Nephron progenitor cell (in vitro differentiated cells): ENCODE data around the gene KCNAB2.

Experiments
- DNase-seq: peaks from one replicate; pipeline ENCODE4 v3.0.0; 2021
- H3K27ac Mint-ChIP-seq: 2 replicates; pipeline ENCODE4 v1.8.0; 2021; ENCODE audit warnings: mild to moderate bottlenecking, moderate library complexity, mixed read lengths
- H3K27me3 Mint-ChIP-seq: 2 replicates; pipeline ENCODE4 v1.8.0; 2021; ENCODE audit warnings: mild to moderate bottlenecking, low read depth, mixed read lengths; ENCODE audit not compliant: poor library complexity
- H3K36me3 Mint-ChIP-seq: 2 replicates; pipeline ENCODE4 v1.8.0; 2021; ENCODE audit warnings: low read depth, mixed read lengths
- H3K4me1 Mint-ChIP-seq: 2 replicates; pipeline ENCODE4 v1.8.0; 2021; ENCODE audit warnings: mixed read lengths
- H3K4me3 Mint-ChIP-seq: 2 replicates; pipeline ENCODE4 v1.8.0; 2021; ENCODE audit warnings: mild to moderate bottlenecking, moderate library complexity, mixed read lengths
- H3K9me3 Mint-ChIP-seq: 2 replicates; pipeline ENCODE4 v1.8.0; 2021; ENCODE audit warnings: mild to moderate bottlenecking, moderate library complexity, mixed read lengths
- CTCF ChIP-seq: fragments of 200-600 bp; sonication (generic); IDR thresholded peaks from 2 replicates; pipeline ENCODE4 v1.5.0; 2021; ENCODE audit warnings: antibody characterized with exemption

The KCNAB2 gene

GRCh38 chr1:6090288-6090687 lies 44.6 kb downstream of the KCNAB2 start:
- H3K27ac Mint-ChIP-seq: no peak overlapping the region

GRCh38 chr1:6090996-6091822 lies 45.5 kb downstream of the KCNAB2 start:
- peaks cover 54% of the 10 kb centered on the region for H3K4me1 Mint-ChIP-seq
- no peaks in the 10 kb centered on the region for H3K9me3 Mint-ChIP-seq
- H3K27ac Mint-ChIP-seq: no peak overlapping the region
- no peak for TF ChIP-seq CTCF
- peaks cover 13% of the 10 kb centered on the region for H3K27me3 Mint-ChIP-seq
- no peaks in the 10 kb centered on the region for H3K36me3 Mint-ChIP-seq
- H3K4me3 Mint-ChIP-seq: no peak overlapping the region
- no peak for DNase-seq

More at GRCh38 chr1:6090288-6090687, 44.6 kb downstream of the KCNAB2 start:
- Mint-ChIP-seq H3K4me1 (peaks cover 59% of the 10 kb centered on the region), H3K9me3 (no peaks in the 10 kb centered on the region), H3K4me3 (no peak overlapping the region), H3K27me3 (peaks cover 13% of the 10 kb centered on the region), H3K36me3 (no peaks in the 10 kb centered on the region)
- DNase-seq: no peak
- no peak for TF ChIP-seq CTCF

GRCh38 chr1:6091823-6092109 lies 46.1 kb downstream of the KCNAB2 start:
- peaks cover 50% of the 10 kb centered on the region for H3K4me1 Mint-ChIP-seq
- H3K27me3 Mint-ChIP-seq: peaks cover 13% of the 10 kb centered on the region
- DNase-seq: no peak
- TF ChIP-seq CTCF: no peak
- H3K4me3 Mint-ChIP-seq: no peak overlapping the region
- no peak overlapping the region for H3K27ac Mint-ChIP-seq
- no peaks in the 10 kb centered on the region for H3K9me3 Mint-ChIP-seq
- H3K36me3 Mint-ChIP-seq: no peaks in the 10 kb centered on the region

- no peak overlapping the region for H3K27ac Mint-ChIP-seq
- no peak for DNase-seq
- H3K27me3 Mint-ChIP-seq: peaks cover 15% of the 10 kb centered on the region
- H3K9me3 Mint-ChIP-seq: no peaks in the 10 kb centered on the region
- no peak overlapping the region for H3K4me3 Mint-ChIP-seq
- no peak for TF ChIP-seq CTCF
- H3K4me1 Mint-ChIP-seq: peaks cover 46% of the 10 kb centered on the region
- H3K36me3 Mint-ChIP-seq: no peaks in the 10 kb centered on the region
Observed at GRCh38 chr1:6092211-6092610, 46.5 kb downstream of the KCNAB2 start.

- DNase-seq: no peak
- Mint-ChIP-seq H3K27me3 (peaks cover 18% of the 10 kb centered on the region), H3K9me3 (no peaks in the 10 kb centered on the region), H3K27ac (no peak overlapping the region), H3K36me3 (no peaks in the 10 kb centered on the region), H3K4me1 (peaks cover 46% of the 10 kb centered on the region), H3K4me3 (no peak overlapping the region)
- no peak for TF ChIP-seq CTCF
Observed at GRCh38 chr1:6093071-6093470, 47.4 kb downstream of the KCNAB2 start.

GRCh38 chr1:6093611-6094010 lies 47.9 kb downstream of the KCNAB2 start:
- Mint-ChIP-seq H3K36me3 (no peaks in the 10 kb centered on the region), H3K27me3 (peaks cover 18% of the 10 kb centered on the region), H3K4me3 (no peak overlapping the region), H3K4me1 (peaks cover 50% of the 10 kb centered on the region), H3K9me3 (no peaks in the 10 kb centered on the region), H3K27ac (no peak overlapping the region)
- no peak for DNase-seq
- TF ChIP-seq CTCF: no peak
